SK-N-MC (cell line): ENCODE measurements around the gene FUT6.

ENCODE experiments used
- EZH2 ChIP-seq: fragments of 200-600 bp; sonication (generic); IDR thresholded peaks from one replicate; pipeline ENCODE4 v1.6.1; 2017; ENCODE audit warnings: antibody characterized with exemption
- FOXP2 ChIP-seq: optimal IDR thresholded peaks from 2 replicates; pipeline ENCODE3; 2011; ENCODE audit warnings: mild to moderate bottlenecking, moderate library complexity; ENCODE audit not compliant: insufficient read depth; ENCODE audit errors: extremely low read length, control extremely low read depth
- POLR2AphosphoS5 ChIP-seq: IDR thresholded peaks from 2 replicates; pipeline ENCODE4 v1.6.1; 2012; ENCODE audit warnings: mild to moderate bottlenecking, low read depth, low read length, borderline replicate concordance

DNA sequence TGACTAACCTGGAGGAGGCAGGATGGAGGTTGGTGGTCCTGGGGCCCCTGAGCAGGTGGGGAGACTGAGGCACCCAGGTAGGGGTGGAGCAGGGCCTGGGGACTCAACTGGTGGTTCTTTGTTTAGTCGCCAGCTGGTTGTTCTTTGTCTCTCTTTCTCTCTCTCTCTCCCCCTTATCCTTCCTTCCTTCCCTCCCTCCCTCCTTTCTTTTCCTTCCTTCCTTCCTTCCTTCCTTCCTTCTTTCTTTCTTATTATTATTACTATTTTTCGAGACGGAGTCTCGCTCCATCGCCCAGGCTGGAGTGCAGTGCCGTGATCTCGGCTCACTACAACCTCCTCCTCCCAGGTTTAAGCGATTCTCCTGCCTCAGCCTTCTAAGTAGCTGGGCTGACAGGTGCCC is 41.3 kb downstream of the FUT6 start:
- TF ChIP-seq EZH2 (no peak), POLR2AphosphoS5 (no peak), FOXP2 (no peak)
